ENCODE results near the gene PSMF1. TPM values are rescaled to one million over a fixed set of nuclear protein-coding genes. Genes with fewer than 3 reads are reported as not detected.
"Not testable (repeated sequence)": the region's sequence is repeated elsewhere in the genome, so short reads cannot be mapped to it uniquely, and the experiment has no call there.

The PSMF1 gene
- total RNA-seq, 4 donors from 2014 or later: 44.6 to 167 (median 67.8) TPM

- DNase-seq: no peak
- H3K27me3 ChIP-seq: no peaks in the 10 kb centered on the region
- H3K9me3 ChIP-seq: no peaks in the 10 kb centered on the region
- H3K27ac ChIP-seq: no peak overlapping the region
- H3K4me1 ChIP-seq: no peaks in the 10 kb centered on the region
- H3K4me3 ChIP-seq: no peak overlapping the region
- TF ChIP-seq POLR2A (IDR thresholded peaks at IDR 0.05) (no peak), CTCF (IDR thresholded peaks at IDR 0.05) (no peak)
- H3K36me3 ChIP-seq: peaks cover 0 to 56% (median 0%) of the 10 kb centered on the region in 3 donors
Measured at GRCh38 chr20:1144401-1145172, 26.2 kb downstream of the PSMF1 start.

GRCh38 chr20:1146957-1147356, 28.6 kb downstream of the PSMF1 start:
- Histone ChIP-seq H3K27ac (no peak overlapping the region), H3K4me3 (no peak overlapping the region), H3K36me3 (peaks cover 0 to 48% (median 0%) of the 10 kb centered on the region in 3 donors), H3K9me3 (no peaks in the 10 kb centered on the region), H3K27me3 (no peaks in the 10 kb centered on the region), H3K4me1 (no peaks in the 10 kb centered on the region)
- DNase-seq: no peak
- TF ChIP-seq POLR2A (IDR thresholded peaks at IDR 0.05): no peak
- TF ChIP-seq CTCF (IDR thresholded peaks at IDR 0.05): no peak

- not testable (repeated sequence) for H3K9me3 ChIP-seq, H3K27me3 ChIP-seq, DNase-seq, H3K4me3 ChIP-seq, H3K27ac ChIP-seq, H3K4me1 ChIP-seq
- peaks cover 0 to 59% (median 0%) of the 10 kb centered on the region in 3 donors for H3K36me3 ChIP-seq
Measured at GRCh38 chr20:1149812-1150211, 31.4 kb downstream of the PSMF1 start.

- Histone ChIP-seq H3K36me3 (peaks cover 0 to 59% (median 0%) of the 10 kb centered on the region in 3 donors), H3K4me1 (no peaks in the 10 kb centered on the region), H3K9me3 (no peaks in the 10 kb centered on the region), H3K27ac (no peak overlapping the region), H3K4me3 (no peak overlapping the region), H3K27me3 (no peaks in the 10 kb centered on the region)
- TF ChIP-seq CTCF (IDR thresholded peaks at IDR 0.05): no peak
- TF ChIP-seq POLR2A (IDR thresholded peaks at IDR 0.05): no peak
- peak in 1 of 3 donors; percentile 57 for DNase-seq
Measured at GRCh38 chr20:1150218-1150617, 31.8 kb downstream of the PSMF1 start.

- Histone ChIP-seq H3K9me3 (no peaks in the 10 kb centered on the region), H3K36me3 (peaks cover 0 to 59% (median 0%) of the 10 kb centered on the region in 3 donors), H3K27me3 (no peaks in the 10 kb centered on the region), H3K4me1 (no peaks in the 10 kb centered on the region), H3K4me3 (no peak overlapping the region), H3K27ac (no peak overlapping the region)
- TF ChIP-seq CTCF (IDR thresholded peaks at IDR 0.05): no peak
- DNase-seq: no peak
Measured at GRCh38 chr20:1150968-1151367, 32.6 kb downstream of the PSMF1 start.

- no peak for TF ChIP-seq POLR2A (IDR thresholded peaks at IDR 0.05)
- TF ChIP-seq CTCF (IDR thresholded peaks at IDR 0.05): no peak
- H3K27me3 ChIP-seq: no peaks in the 10 kb centered on the region
- H3K4me1 ChIP-seq: no peaks in the 10 kb centered on the region
- no peaks in the 10 kb centered on the region for H3K9me3 ChIP-seq
- no peak overlapping the region for H3K27ac ChIP-seq
- no peak for DNase-seq
- H3K36me3 ChIP-seq: peaks cover 0 to 46% (median 0%) of the 10 kb centered on the region in 3 donors
- H3K4me3 ChIP-seq: no peak overlapping the region
Measured at GRCh38 chr20:1154226-1154625, 35.8 kb downstream of the PSMF1 start.

Measured in Peyer's patch (tissue), 4 donors.